Measurements from ENCODE around the gene AFMID.
A peak's percentile ranks its signal among the peaks of the same experiment; 100 is the strongest.

The AFMID gene

DNA sequence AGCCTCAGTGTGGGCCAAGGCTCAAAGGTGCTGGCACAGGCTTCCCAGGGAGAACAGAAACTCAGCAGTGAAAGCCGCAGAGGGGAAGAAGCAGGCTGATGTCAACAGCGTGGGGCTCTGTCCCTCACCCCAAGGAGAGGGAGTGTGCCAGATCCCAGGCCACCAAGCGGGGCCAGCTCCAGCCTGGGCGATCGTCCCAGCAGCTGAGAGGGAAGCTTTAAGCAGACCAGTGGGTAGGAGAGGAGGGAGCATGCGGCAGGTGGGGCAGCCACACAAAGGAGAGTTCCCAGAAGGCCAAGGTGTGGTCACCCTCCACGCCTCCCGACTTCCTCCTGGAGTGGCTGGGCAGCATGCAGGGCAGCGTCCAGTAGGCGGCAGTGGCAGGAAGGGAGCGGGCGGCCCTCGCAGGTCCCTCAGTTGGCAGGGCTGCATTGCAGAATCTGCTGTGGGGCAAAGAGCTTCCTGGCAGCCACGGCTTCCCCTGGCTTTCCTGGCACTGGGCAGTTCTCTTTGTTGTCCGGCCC is 12.8 kb upstream of the AFMID start:
- TF ChIP-seq, protein P1, sequence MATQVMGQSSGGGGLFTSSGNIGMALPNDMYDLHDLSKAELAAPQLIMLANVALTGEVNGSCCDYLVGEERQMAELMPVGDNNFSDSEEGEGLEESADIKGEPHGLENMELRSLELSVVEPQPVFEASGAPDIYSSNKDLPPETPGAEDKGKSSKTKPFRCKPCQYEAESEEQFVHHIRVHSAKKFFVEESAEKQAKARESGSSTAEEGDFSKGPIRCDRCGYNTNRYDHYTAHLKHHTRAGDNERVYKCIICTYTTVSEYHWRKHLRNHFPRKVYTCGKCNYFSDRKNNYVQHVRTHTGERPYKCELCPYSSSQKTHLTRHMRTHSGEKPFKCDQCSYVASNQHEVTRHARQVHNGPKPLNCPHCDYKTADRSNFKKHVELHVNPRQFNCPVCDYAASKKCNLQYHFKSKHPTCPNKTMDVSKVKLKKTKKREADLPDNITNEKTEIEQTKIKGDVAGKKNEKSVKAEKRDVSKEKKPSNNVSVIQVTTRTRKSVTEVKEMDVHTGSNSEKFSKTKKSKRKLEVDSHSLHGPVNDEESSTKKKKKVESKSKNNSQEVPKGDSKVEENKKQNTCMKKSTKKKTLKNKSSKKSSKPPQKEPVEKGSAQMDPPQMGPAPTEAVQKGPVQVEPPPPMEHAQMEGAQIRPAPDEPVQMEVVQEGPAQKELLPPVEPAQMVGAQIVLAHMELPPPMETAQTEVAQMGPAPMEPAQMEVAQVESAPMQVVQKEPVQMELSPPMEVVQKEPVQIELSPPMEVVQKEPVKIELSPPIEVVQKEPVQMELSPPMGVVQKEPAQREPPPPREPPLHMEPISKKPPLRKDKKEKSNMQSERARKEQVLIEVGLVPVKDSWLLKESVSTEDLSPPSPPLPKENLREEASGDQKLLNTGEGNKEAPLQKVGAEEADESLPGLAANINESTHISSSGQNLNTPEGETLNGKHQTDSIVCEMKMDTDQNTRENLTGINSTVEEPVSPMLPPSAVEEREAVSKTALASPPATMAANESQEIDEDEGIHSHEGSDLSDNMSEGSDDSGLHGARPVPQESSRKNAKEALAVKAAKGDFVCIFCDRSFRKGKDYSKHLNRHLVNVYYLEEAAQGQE (IDR thresholded peaks at IDR 0.05; ENCODE audit: insufficient replicate concordance, low read depth) = no peak
- peak; percentile 66 for TF ChIP-seq POLR2AphosphoS5 (IDR thresholded peaks at IDR 0.05; ENCODE audit: low read depth)
- TF ChIP-seq SPI1 (IDR thresholded peaks at IDR 0.05; ENCODE audit: borderline replicate concordance, low read depth) = no peak
- TF ChIP-seq, protein P2, sequence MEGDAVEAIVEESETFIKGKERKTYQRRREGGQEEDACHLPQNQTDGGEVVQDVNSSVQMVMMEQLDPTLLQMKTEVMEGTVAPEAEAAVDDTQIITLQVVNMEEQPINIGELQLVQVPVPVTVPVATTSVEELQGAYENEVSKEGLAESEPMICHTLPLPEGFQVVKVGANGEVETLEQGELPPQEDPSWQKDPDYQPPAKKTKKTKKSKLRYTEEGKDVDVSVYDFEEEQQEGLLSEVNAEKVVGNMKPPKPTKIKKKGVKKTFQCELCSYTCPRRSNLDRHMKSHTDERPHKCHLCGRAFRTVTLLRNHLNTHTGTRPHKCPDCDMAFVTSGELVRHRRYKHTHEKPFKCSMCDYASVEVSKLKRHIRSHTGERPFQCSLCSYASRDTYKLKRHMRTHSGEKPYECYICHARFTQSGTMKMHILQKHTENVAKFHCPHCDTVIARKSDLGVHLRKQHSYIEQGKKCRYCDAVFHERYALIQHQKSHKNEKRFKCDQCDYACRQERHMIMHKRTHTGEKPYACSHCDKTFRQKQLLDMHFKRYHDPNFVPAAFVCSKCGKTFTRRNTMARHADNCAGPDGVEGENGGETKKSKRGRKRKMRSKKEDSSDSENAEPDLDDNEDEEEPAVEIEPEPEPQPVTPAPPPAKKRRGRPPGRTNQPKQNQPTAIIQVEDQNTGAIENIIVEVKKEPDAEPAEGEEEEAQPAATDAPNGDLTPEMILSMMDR (IDR thresholded peaks at IDR 0.05; ENCODE audit: insufficient read depth, low read length) = peak; percentile 63
- peak in 1 of 2 experiments; percentile 78 for DNase-seq (ENCODE audit: low read depth in 1 of 2, low spot score in 1 of 2)
- Histone ChIP-seq H3K4me3 (replicated peaks; ENCODE audit: insufficient read depth, low read length) (no peak overlapping the region), H3K27ac (replicated peaks) (no peak overlapping the region; the same call in 1 of the 2 replicates), H3K27me3 (ENCODE audit: insufficient read depth, poor library complexity, severe bottlenecking) (no peaks in the 10 kb centered on the region)

DNA sequence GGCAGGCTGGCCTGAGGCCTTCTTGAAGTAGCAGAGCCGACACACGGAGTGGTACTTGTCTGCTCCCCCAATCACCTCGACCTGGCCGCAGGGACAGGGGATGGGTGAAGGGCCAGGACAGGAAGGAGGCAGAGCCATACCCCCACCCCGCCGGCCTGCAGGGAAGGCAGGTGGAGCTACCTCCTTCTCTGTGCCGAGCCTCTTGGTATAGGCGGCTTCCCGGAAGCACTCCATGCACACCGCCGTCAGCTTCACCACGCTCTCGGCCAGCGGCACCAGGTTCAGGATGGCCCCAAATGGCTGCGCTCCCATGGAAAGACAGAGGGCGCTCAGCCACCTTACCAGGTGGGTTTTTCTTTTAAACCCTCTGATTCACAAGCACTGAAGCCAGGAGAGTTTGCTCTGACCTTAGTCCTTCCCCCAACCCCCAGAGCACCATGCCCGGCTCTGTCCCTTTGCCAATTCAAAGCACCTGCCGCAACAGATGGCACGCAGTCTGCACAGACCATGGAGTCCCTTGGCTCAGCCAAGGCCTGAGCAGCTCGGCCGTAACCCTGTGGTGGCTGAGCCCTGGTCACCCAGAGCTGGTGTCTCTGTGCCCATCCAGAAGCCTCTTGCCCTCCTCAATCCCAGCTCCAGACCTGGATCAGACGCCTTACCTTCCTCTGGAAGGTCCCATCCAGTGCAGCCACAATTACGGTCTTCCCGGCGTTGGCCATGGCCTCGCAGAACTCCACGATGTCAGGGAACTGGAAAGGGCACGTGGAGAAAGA is 12.1 kb upstream of the AFMID start:
- H3K27ac ChIP-seq (replicated peaks) = no peak overlapping the region
- no peak for TF ChIP-seq GABPA (IDR thresholded peaks at IDR 0.05; ENCODE audit: low read depth)
- TF ChIP-seq SPI1 (IDR thresholded peaks at IDR 0.05; ENCODE audit: borderline replicate concordance, low read depth) = no peak
- TF ChIP-seq, protein P1 (IDR thresholded peaks at IDR 0.05; ENCODE audit: insufficient replicate concordance, low read depth) = no peak
- TF ChIP-seq POLR2AphosphoS5 (IDR thresholded peaks at IDR 0.05; ENCODE audit: low read depth) = no peak
- TF ChIP-seq, protein P2 (IDR thresholded peaks at IDR 0.05; ENCODE audit: insufficient read depth, low read length) = no peak
- no peaks in the 10 kb centered on the region for H3K27me3 ChIP-seq (ENCODE audit: insufficient read depth, poor library complexity, severe bottlenecking)
- no peak for DNase-seq (ENCODE audit: low read depth in 1 of 2, low spot score in 1 of 2)
- no peak overlapping the region for H3K4me3 ChIP-seq (replicated peaks; ENCODE audit: insufficient read depth, low read length)

DNA sequence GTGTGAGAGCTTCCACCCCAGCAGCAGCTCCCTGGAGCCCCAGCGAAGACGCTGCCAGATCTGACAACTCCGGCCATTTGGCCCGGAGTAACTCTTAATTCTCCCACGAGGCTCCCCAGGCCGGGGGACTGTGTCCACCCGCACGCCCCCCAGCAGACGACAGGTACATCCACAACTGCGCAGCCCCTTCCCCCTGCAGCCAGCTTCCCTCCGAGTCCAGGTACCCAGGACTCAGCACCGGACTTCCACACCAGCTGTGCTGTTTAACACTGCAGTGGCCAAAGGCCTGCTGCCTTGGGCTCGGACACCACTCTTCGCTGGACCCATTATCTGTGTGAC is 11.6 kb upstream of the AFMID start:
- DNase-seq (ENCODE audit: low read depth in 1 of 2, low spot score in 1 of 2) = no peak
- no peak overlapping the region for H3K27ac ChIP-seq (replicated peaks)
- H3K4me3 ChIP-seq (replicated peaks; ENCODE audit: insufficient read depth, low read length) = no peak overlapping the region
- TF ChIP-seq, protein P2 (IDR thresholded peaks at IDR 0.05; ENCODE audit: insufficient read depth, low read length) = no peak
- TF ChIP-seq, protein P1 (IDR thresholded peaks at IDR 0.05; ENCODE audit: insufficient replicate concordance, low read depth) = no peak
- no peak for TF ChIP-seq SPI1 (IDR thresholded peaks at IDR 0.05; ENCODE audit: borderline replicate concordance, low read depth)
- TF ChIP-seq GABPA (IDR thresholded peaks at IDR 0.05; ENCODE audit: low read depth) = no peak
- no peaks in the 10 kb centered on the region for H3K27me3 ChIP-seq (ENCODE audit: insufficient read depth, poor library complexity, severe bottlenecking)
